GM12872 (cell line): ENCODE results near the gene RAB11FIP4.

Experiments used
- TF ChIP-seq, protein P1 (sequence below): IDR thresholded peaks from 3 replicates; pipeline ENCODE4 v1.5.1; 2011; ENCODE audit warnings: low read depth, mild to moderate bottlenecking, low read length, moderate library complexity; ENCODE audit not compliant: insufficient read depth

The RAB11FIP4 gene

GRCh38 chr17:31549525-31550388 is 158.3 kb downstream of the RAB11FIP4 start:
- TF ChIP-seq, protein P1, sequence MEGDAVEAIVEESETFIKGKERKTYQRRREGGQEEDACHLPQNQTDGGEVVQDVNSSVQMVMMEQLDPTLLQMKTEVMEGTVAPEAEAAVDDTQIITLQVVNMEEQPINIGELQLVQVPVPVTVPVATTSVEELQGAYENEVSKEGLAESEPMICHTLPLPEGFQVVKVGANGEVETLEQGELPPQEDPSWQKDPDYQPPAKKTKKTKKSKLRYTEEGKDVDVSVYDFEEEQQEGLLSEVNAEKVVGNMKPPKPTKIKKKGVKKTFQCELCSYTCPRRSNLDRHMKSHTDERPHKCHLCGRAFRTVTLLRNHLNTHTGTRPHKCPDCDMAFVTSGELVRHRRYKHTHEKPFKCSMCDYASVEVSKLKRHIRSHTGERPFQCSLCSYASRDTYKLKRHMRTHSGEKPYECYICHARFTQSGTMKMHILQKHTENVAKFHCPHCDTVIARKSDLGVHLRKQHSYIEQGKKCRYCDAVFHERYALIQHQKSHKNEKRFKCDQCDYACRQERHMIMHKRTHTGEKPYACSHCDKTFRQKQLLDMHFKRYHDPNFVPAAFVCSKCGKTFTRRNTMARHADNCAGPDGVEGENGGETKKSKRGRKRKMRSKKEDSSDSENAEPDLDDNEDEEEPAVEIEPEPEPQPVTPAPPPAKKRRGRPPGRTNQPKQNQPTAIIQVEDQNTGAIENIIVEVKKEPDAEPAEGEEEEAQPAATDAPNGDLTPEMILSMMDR = no peak

- TF ChIP-seq, protein P1 = no peak
Measured at GRCh38 chr17:31550389-31551056, 159.0 kb downstream of the RAB11FIP4 start.

- TF ChIP-seq, protein P1 = no peak
Measured at GRCh38 chr17:31552568-31552967, 161.1 kb downstream of the RAB11FIP4 start.

- TF ChIP-seq, protein P1 = no peak
Measured at GRCh38 chr17:31553506-31553905, 162.0 kb downstream of the RAB11FIP4 start.

DNA sequence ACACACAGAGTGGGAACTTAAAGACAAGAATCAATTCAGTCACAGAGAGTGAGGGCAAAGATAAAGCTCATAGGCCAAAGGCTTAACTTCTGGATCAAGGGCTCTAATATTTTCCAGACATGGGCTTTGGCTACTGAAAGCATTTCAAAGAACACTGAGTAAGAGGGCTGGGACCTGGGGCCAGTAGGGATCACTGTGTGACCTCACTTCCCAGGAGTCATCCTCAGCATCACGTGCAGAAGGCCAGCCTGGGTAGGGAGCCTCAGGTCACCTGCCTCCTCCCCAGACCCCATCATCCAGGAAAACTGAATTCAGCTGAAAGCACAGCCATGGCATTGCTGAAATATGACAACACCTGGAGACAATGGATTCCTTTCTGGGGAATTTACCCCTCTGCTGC is 163.5 kb downstream of the RAB11FIP4 start:
- TF ChIP-seq, protein P1 = no peak

DNA sequence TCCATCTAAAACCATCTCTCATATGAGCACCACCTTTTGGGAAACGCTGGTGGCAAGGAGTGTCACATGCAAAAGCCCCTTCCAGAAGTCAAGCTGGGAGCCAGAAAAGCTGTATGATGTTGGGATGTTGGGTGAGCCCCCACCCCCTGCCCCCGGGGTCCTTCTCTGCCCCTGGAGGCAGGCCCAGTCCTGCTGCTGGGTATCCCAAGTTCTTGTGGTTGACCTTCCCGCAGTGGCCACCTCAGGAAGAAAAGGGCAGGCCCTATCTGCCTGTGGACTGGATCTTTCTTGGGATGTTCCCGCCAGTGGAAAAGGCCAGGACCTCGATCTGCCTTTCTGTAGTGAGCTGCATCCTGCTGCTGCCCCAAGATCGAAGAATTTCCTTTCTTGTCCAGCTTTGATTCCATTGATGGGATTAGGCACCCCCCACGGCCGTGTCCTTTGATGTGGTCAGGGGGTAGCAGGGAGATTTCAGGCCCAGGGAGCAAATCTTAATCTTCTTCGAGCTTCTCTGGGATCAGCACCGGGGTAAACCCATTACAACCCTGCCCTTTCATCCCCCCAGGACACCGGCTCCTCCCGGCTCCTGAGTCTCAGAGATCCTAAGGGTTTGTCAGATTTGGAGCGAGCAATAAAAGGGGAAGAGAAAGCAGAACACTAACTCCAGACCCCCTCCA is 165.6 kb downstream of the RAB11FIP4 start:
- TF ChIP-seq, protein P1 = no peak
